ENCODE measurements around the gene MMP24. TPM values are rescaled to one million over a fixed set of nuclear protein-coding genes. Genes with fewer than 3 reads are reported as not detected.

Gene MMP24
- total and polyA plus RNA-seq, 2 of the 13 experiments (the other 11 are each of a cell fraction or from before 2014, with no cell fraction given): 0.29 to 0.35 TPM

- peak; percentile 53; the same call in 1 of the 2 replicates for TF ChIP-seq CREB1 (IDR thresholded peaks at IDR 0.05)
- no peak for TF ChIP-seq CREB1 (CRISPR knock-in tag; IDR thresholded peaks at IDR 0.05)
- no peak for TF ChIP-seq ZNF761 (CRISPR knock-in tag; conservative IDR thresholded peaks at IDR 0.05)
These were observed 11.2 kb upstream of the MMP24 start (continued) for GRCh38 chr20:35215066-35215956.

- TF ChIP-seq ZBTB46 (CRISPR knock-in tag; IDR thresholded peaks at IDR 0.05; ENCODE audit: borderline replicate concordance) (no peak), ELK4 (CRISPR knock-in tag; IDR thresholded peaks at IDR 0.05; ENCODE audit: borderline replicate concordance) (no peak), ZSCAN12 (CRISPR knock-in tag; IDR thresholded peaks at IDR 0.05) (no peak), ZNF432 (CRISPR knock-in tag; IDR thresholded peaks at IDR 0.05; ENCODE audit: borderline replicate concordance) (no peak), ZFP41 (CRISPR knock-in tag; IDR thresholded peaks at IDR 0.05; ENCODE audit: borderline replicate concordance) (no peak)
- H3K27ac ChIP-seq (ENCODE audit: extremely low read length, insufficient read depth, low read length): no peak overlapping the region
- H4K20me1 ChIP-seq (ENCODE audit: insufficient read depth, low read length): no peaks in the 10 kb centered on the region
- intact Hi-C loops (cut with micrococcal nuclease; ENCODE audit: unreplicated experiment): no loop called here
- H3K36me3 ChIP-seq (replicated peaks in 1 of 2; ENCODE audit: control insufficient read depth in 1 of 2, insufficient read depth in 2 of 2, low read length in 2 of 2): no peaks in the 10 kb centered on the region
- no peaks in the 10 kb centered on the region for H3K79me2 ChIP-seq (ENCODE audit: insufficient read depth, low read length)
- in situ Hi-C loops (cut with HindIII; ENCODE audit: extremely low pct_ligation_motif_present, low pct_unique_long_range_greater_than_20kb): loop anchor here (5.0 kb wide), 1 partner anchor 46 kb away; no protein-coding TSS in a partner anchor
- BruUV-seq (replicated peaks): no TSS peak
- H3K4me2 ChIP-seq (ENCODE audit: low read depth, low read length): no peak overlapping the region
- FAIRE-seq: no peak
- H2AFZ ChIP-seq (ENCODE audit: low read length): no peak overlapping the region
- DNase-seq (ENCODE audit: low spot score): no peak
- no peak overlapping the region for H3K4me3 ChIP-seq (replicated peaks in 1 of 3; ENCODE audit: insufficient read depth in 1 of 3, low read depth in 2 of 3, low read length in 3 of 3)
- H3K4me1 ChIP-seq (ENCODE audit: insufficient read depth, low read length): 0 out of 2 replicates have a peak, but pooled peaks cover 9% of the 10 kb centered on the region
- ATAC-seq: no peak
- H3K9me3 ChIP-seq (ENCODE audit: low read length): no peaks in the 10 kb centered on the region
- ChIA-PET CTCF (ENCODE audit: low intra/inter-chr PET ratio, low total read pairs) (no interaction called here), POLR2A (interaction anchor here (0.7 kb wide), 1 partner anchor 53 kb away, joined by 3 read pairs; no protein-coding TSS in a partner anchor)
- H3K9ac ChIP-seq (ENCODE audit: insufficient read depth, low read depth, low read length): no peak overlapping the region
- peaks cover 0 to 1% of the 10 kb centered on the region in 2 experiments; a peak in 1 of 5 replicates for H3K27me3 ChIP-seq (ENCODE audit: control insufficient read depth in 1 of 2, insufficient read depth in 2 of 2, low read length in 2 of 2)
- 64% methylated on average over 5 of the region's 5 CpGs for WGBS (ENCODE audit: low lambda C conversion rate)
These were observed 9.9 kb upstream of the MMP24 start for GRCh38 chr20:35216541-35216940.

All from HepG2 (cell line).